ENCODE measurements around the gene CHST1. TPM values are rescaled to one million over a fixed set of nuclear protein-coding genes. Genes with fewer than 3 reads are reported as not detected.

The CHST1 gene
- total RNA-seq = not detected
- not detected for polyA plus RNA-seq (2013, experiment 1 of 2)
- 0.30 TPM for polyA plus RNA-seq (2013, experiment 2 of 2)
- total RNA-seq = 0 to 1.5 (median 0.06) reads per million in 172 experiments

- POLR2A ChIA-PET = no interaction called here
- Histone ChIP-seq H3K4me1 (ENCODE audit: insufficient read depth, low read length) (peaks cover 10% of the 10 kb centered on the region), H3K36me3 (ENCODE audit: insufficient read depth, low read length) (no peaks in the 10 kb centered on the region), H3K4me3 (ENCODE audit: low read length) (no peak within 1 kb of the TSS), H3K27ac (ENCODE audit: low read depth in 1 of 2, low read length in 2 of 2) (no peak within 1 kb of the TSS), H3K27me3 (ENCODE audit: control insufficient read depth in 1 of 2, insufficient read depth in 2 of 2, low read length in 2 of 2) (peaks cover 53 to 71% of the 10 kb centered on the region in 2 experiments), H3K9me3 (ENCODE audit: control insufficient read depth in 1 of 2, insufficient read depth in 1 of 2, low read length in 2 of 2) (peaks cover 0 to 5% of the 10 kb centered on the region in 2 experiments)
- CTCF ChIA-PET = no interaction called here
- TF ChIP-seq CTCF (IDR thresholded peaks at IDR 0.05) = no peak
- Mint-ChIP-seq H3K27me3 (peaks cover 77% of the 10 kb centered on the region), H3K4me3 (peak within 1 kb of the TSS; percentile 85), H3K9me3 (no peaks in the 10 kb centered on the region), H3K36me3 (ENCODE audit: low read depth) (no peaks in the 10 kb centered on the region), H3K27ac (no peak within 1 kb of the TSS), H3K4me1 (ENCODE audit: low read depth) (no peaks in the 10 kb centered on the region)
- peak in 2 of 14 experiments; percentile 11 to 26 for DNase-seq
- intact Hi-C loops (cut with DNase I, micrococcal nuclease) = no loop called here
- no peak for ATAC-seq (ENCODE audit: poor library complexity)
These were observed at the start of gene CHST1 for GRCh38 chr11:45665206-45665932. Gene CHST1 (minus strand): TSS chr11:45665622. CDS start chr11:45650923, 14,699 bp downstream.

GRCh38 chr11:45713573-45713972, 48.2 kb upstream of the CHST1 start:
- Mint-ChIP-seq H3K4me3 (no peak overlapping the region), H3K36me3 (ENCODE audit: low read depth) (no peaks in the 10 kb centered on the region), H3K9me3 (no peaks in the 10 kb centered on the region), H3K27me3 (peaks cover 27% of the 10 kb centered on the region), H3K4me1 (ENCODE audit: low read depth) (no peaks in the 10 kb centered on the region), H3K27ac (no peak overlapping the region)
- H3K27me3 ChIP-seq (ENCODE audit: control insufficient read depth in 1 of 2, insufficient read depth in 2 of 2, low read length in 2 of 2) = peaks cover 2 to 12% of the 10 kb centered on the region in 2 experiments
- H3K27ac ChIP-seq (ENCODE audit: low read depth in 1 of 2, low read length in 2 of 2) = no peak overlapping the region
- no peak for TF ChIP-seq CTCF (IDR thresholded peaks at IDR 0.05)
- ATAC-seq (ENCODE audit: poor library complexity) (no peak), DNase-seq (no peak)
- H3K4me1 ChIP-seq (ENCODE audit: insufficient read depth, low read length) = no peaks in the 10 kb centered on the region
- intact Hi-C loops (cut with DNase I, micrococcal nuclease) = no loop called here
- ChIA-PET POLR2A (no interaction called here), CTCF (interaction anchor here (1.8 kb wide), 1 partner anchor 58 kb away, joined by 4 read pairs; no protein-coding TSS in a partner anchor)
- H3K9me3 ChIP-seq (ENCODE audit: control insufficient read depth in 1 of 2, insufficient read depth in 1 of 2, low read length in 2 of 2) = no peaks in the 10 kb centered on the region
- H3K36me3 ChIP-seq (ENCODE audit: insufficient read depth, low read length) = no peaks in the 10 kb centered on the region
- no peak overlapping the region for H3K4me3 ChIP-seq (ENCODE audit: low read length)

- H3K36me3 ChIP-seq (ENCODE audit: insufficient read depth, low read length) = no peaks in the 10 kb centered on the region
- intact Hi-C loops (cut with DNase I, micrococcal nuclease) = no loop called here
- CTCF ChIA-PET = no interaction called here
- Mint-ChIP-seq H3K4me3 (no peak overlapping the region), H3K36me3 (ENCODE audit: low read depth) (no peaks in the 10 kb centered on the region), H3K27me3 (peaks cover 36% of the 10 kb centered on the region), H3K27ac (no peak overlapping the region), H3K9me3 (no peaks in the 10 kb centered on the region), H3K4me1 (ENCODE audit: low read depth) (no peaks in the 10 kb centered on the region)
- no peak for DNase-seq
- TF ChIP-seq CTCF (IDR thresholded peaks at IDR 0.05) = no peak
- peaks cover 5 to 24% of the 10 kb centered on the region in 2 experiments for H3K27me3 ChIP-seq (ENCODE audit: control insufficient read depth in 1 of 2, insufficient read depth in 2 of 2, low read length in 2 of 2)
- no peaks in the 10 kb centered on the region for H3K4me1 ChIP-seq (ENCODE audit: insufficient read depth, low read length)
- POLR2A ChIA-PET = no interaction called here
- ATAC-seq (ENCODE audit: poor library complexity) = no peak
- no peaks in the 10 kb centered on the region for H3K9me3 ChIP-seq (ENCODE audit: control insufficient read depth in 1 of 2, insufficient read depth in 1 of 2, low read length in 2 of 2)
- H3K4me3 ChIP-seq (ENCODE audit: low read length) = no peak overlapping the region
- no peak overlapping the region for H3K27ac ChIP-seq (ENCODE audit: low read depth in 1 of 2, low read length in 2 of 2)
These were observed 45.1 kb upstream of the CHST1 start for GRCh38 chr11:45710561-45710960.

Data from CD4-positive, alpha-beta T cell (primary cell).